H9 (cell line): Measurements from ENCODE around the gene MLST8. TPM values are rescaled to one million over a fixed set of nuclear protein-coding genes. Genes with fewer than 3 reads are reported as not detected.

Experiments
- DNase-seq: peaks from one replicate; pipeline ENCODE4 v3.0.0-alpha.2; 2017
- H2AFZ ChIP-seq: one replicate; pipeline ENCODE4 v1.6.1; 2013; ENCODE audit warnings: mild to moderate bottlenecking, low read length, control low read depth, moderate library complexity
- H2AK5ac ChIP-seq: 2 replicates; pipeline ENCODE4 v1.6.1; 2013; ENCODE audit warnings: low read length, control low read depth, mixed read lengths; ENCODE audit not compliant: insufficient read length
- H2BK120ac ChIP-seq: one replicate; pipeline ENCODE4 v1.6.1; 2013; ENCODE audit warnings: low read depth, mild to moderate bottlenecking, low read length, control low read depth, inconsistent platforms; ENCODE audit not compliant: poor library complexity, severe bottlenecking
- H2BK12ac ChIP-seq: 2 replicates; pipeline ENCODE4 v1.6.1; 2013; ENCODE audit warnings: low read length, control low read depth, mixed read lengths, low read depth; ENCODE audit not compliant: insufficient read length
- H2BK15ac ChIP-seq: 2 replicates; pipeline ENCODE4 v1.6.1; 2013; ENCODE audit warnings: low read depth, low read length, control low read depth
- H2BK20ac ChIP-seq: one replicate; pipeline ENCODE4 v1.6.1; 2013; ENCODE audit warnings: low read depth, mild to moderate bottlenecking, low read length, control low read depth, inconsistent platforms; ENCODE audit not compliant: poor library complexity, severe bottlenecking
- H2BK5ac ChIP-seq: 2 replicates; pipeline ENCODE4 v1.6.1; 2013; ENCODE audit warnings: low read length, control low read depth, mixed read lengths; ENCODE audit not compliant: insufficient read length
- H3K14ac ChIP-seq: 2 replicates; pipeline ENCODE4 v1.6.1; 2013; ENCODE audit warnings: low read length, control low read depth; ENCODE audit not compliant: insufficient read depth
- H3K18ac ChIP-seq: 2 replicates; pipeline ENCODE4 v1.6.1; 2013; ENCODE audit warnings: low read depth, mild to moderate bottlenecking, mixed read lengths, low read length, control low read depth; ENCODE audit not compliant: insufficient read length
- H3K23ac ChIP-seq: 2 replicates; pipeline ENCODE4 v1.6.1; 2013; ENCODE audit warnings: low read length, control low read depth, mixed read lengths, low read depth; ENCODE audit not compliant: insufficient read length
- H3K23me2 ChIP-seq: 2 replicates; pipeline ENCODE4 v1.6.1; 2013; ENCODE audit warnings: low read depth, mild to moderate bottlenecking, mixed read lengths, low read length, control low read depth; ENCODE audit not compliant: insufficient read length, poor library complexity, severe bottlenecking
- H3K27ac ChIP-seq: 2 replicates; pipeline ENCODE4 v1.5.1; 2013; ENCODE audit warnings: low read length, control low read depth, mixed read lengths, low read depth; ENCODE audit not compliant: insufficient read length
- H3K27me3 ChIP-seq: 2 replicates; pipeline ENCODE4 v1.6.1; 2013; ENCODE audit warnings: low read length, control low read depth, inconsistent platforms; ENCODE audit not compliant: insufficient read depth
- H3K4ac ChIP-seq: 2 replicates; pipeline ENCODE4 v1.6.1; 2013; ENCODE audit warnings: low read depth, mild to moderate bottlenecking, control low read depth, inconsistent platforms, low read length, moderate library complexity
- H3K4me1 ChIP-seq: 2 replicates; pipeline ENCODE4 v1.6.1; 2013; ENCODE audit warnings: low read length, control low read depth, inconsistent platforms; ENCODE audit not compliant: insufficient read depth
- H3K4me2 ChIP-seq: 2 replicates; pipeline ENCODE4 v1.6.1; 2013; ENCODE audit warnings: low read length, control low read depth, mixed read lengths; ENCODE audit not compliant: insufficient read length, insufficient read depth
- H3K56ac ChIP-seq: 2 replicates; pipeline ENCODE4 v1.6.1; 2013; ENCODE audit warnings: low read depth, mild to moderate bottlenecking, mixed read lengths, low read length, control low read depth; ENCODE audit not compliant: insufficient read length
- H3K79me1 ChIP-seq: 2 replicates; pipeline ENCODE4 v1.6.1; 2013; ENCODE audit warnings: low read depth, mild to moderate bottlenecking, moderate library complexity, low read length, control low read depth, inconsistent platforms; ENCODE audit not compliant: insufficient read depth, poor library complexity, severe bottlenecking
- H3K79me2 ChIP-seq: 2 replicates; pipeline ENCODE4 v1.6.1; 2013; ENCODE audit warnings: low read length, control low read depth, inconsistent platforms; ENCODE audit not compliant: insufficient read depth
- H3K9ac ChIP-seq: 2 replicates; pipeline ENCODE4 v1.6.1; 2013; ENCODE audit warnings: low read length, control low read depth, mixed read lengths; ENCODE audit not compliant: insufficient read length; ENCODE audit errors: extremely low read depth
- H3K9me3 ChIP-seq: one replicate; pipeline ENCODE4 v1.6.1; 2013; ENCODE audit warnings: low read depth, low read length, inconsistent platforms; ENCODE audit not compliant: control insufficient read depth
- H3T11ph ChIP-seq: one replicate; pipeline ENCODE4 v1.6.1; 2013; ENCODE audit warnings: mild to moderate bottlenecking, low read length, control low read depth, inconsistent platforms
- H4K20me1 ChIP-seq: one replicate; pipeline ENCODE4 v1.6.1; 2013; ENCODE audit not compliant: control insufficient read depth, insufficient read length, insufficient read depth
- H4K5ac ChIP-seq: 2 replicates; pipeline ENCODE4 v1.6.1; 2013; ENCODE audit warnings: low read depth, mild to moderate bottlenecking, mixed read lengths, low read length, control low read depth; ENCODE audit not compliant: insufficient read length
- H4K8ac ChIP-seq: replicated peaks from 2 replicates; pipeline ENCODE4 v1.6.1; 2013; ENCODE audit warnings: low read length, control low read depth, mixed read lengths, low read depth; ENCODE audit not compliant: insufficient read length
- H4K91ac ChIP-seq: 2 replicates; pipeline ENCODE4 v1.6.1; 2013; ENCODE audit warnings: low read depth, mild to moderate bottlenecking, moderate library complexity, mixed read lengths, low read length, control low read depth; ENCODE audit not compliant: insufficient read length
- H3K27ac Mint-ChIP-seq, 3 experiments: 2 replicates in 2 of 3; 3 replicates in 1 of 3; pipeline ENCODE4 v1.8.0; 2020 to 2021; ENCODE audit warnings: mixed read lengths in 3 of 3, mild to moderate bottlenecking in 1 of 3, moderate library complexity in 1 of 3
- H3K27me3 Mint-ChIP-seq: 2 replicates; pipeline ENCODE4 v1.8.0; 2021; ENCODE audit warnings: low read depth, mild to moderate bottlenecking, moderate library complexity, mixed read lengths
- H3K36me3 Mint-ChIP-seq, 3 experiments: 2 replicates in 2 of 3; 3 replicates in 1 of 3; pipeline ENCODE4 v1.8.0; 2020 to 2021; ENCODE audit warnings: low read depth in 3 of 3, mixed read lengths in 3 of 3; ENCODE audit not compliant: insufficient read depth in 1 of 3
- H3K4me1 Mint-ChIP-seq, 2 experiments: 2 replicates each; pipeline ENCODE4 v1.8.0; 2020; ENCODE audit warnings: mixed read lengths in 2 of 2
- H3K4me3 Mint-ChIP-seq, 2 experiments: 2 replicates in 1 of 2; 3 replicates in 1 of 2; pipeline ENCODE4 v1.8.0; 2020 to 2021; ENCODE audit warnings: mild to moderate bottlenecking in 2 of 2, mixed read lengths in 2 of 2, moderate library complexity in 1 of 2
- H3K9me3 Mint-ChIP-seq, 2 experiments: 2 replicates in 1 of 2; 3 replicates in 1 of 2; pipeline ENCODE4 v1.8.0; 2020; ENCODE audit warnings: mild to moderate bottlenecking in 2 of 2, mixed read lengths in 2 of 2, moderate library complexity in 1 of 2
- CTCF ChIP-seq: fragments of 200-600 bp; sonication (generic); conservative IDR thresholded peaks from 3 replicates; pipeline ENCODE4 v1.8.0; 2021; ENCODE audit warnings: antibody characterized with exemption, mild to moderate bottlenecking
- WGBS: extraction: QIAGEN DNeasy Blood & Tissue Kit; methylation state at CpG from one replicate; pipeline ENCODE4 v1.1.7; 2013; ENCODE audit warnings: missing lambda C conversion rate, low lambda C conversion rate, mixed read lengths; ENCODE audit not compliant: insufficient read length; ENCODE audit errors: extremely low coverage; 5-methylcytosine and 5-hydroxymethylcytosine counted together
- total RNA-seq: library from RNA; stranded (reverse); gene quantifications from 2 replicates; pipeline ENCODE4 v1.2.1, GENCODE V29; 2021

The MLST8 gene
- total RNA-seq, 1 experiment from 2014 or later = 74.5 TPM

- Histone ChIP-seq H2AFZ (no peak overlapping the region), H2BK12ac (no peak overlapping the region), H3K9me3 (no peaks in the 10 kb centered on the region), H3K27me3 (no peaks in the 10 kb centered on the region), H3K79me1 (no peaks in the 10 kb centered on the region), H3K4me1 (no peaks in the 10 kb centered on the region), H2BK20ac (no peak overlapping the region), H4K5ac (no peak overlapping the region), H3K4ac (no peak overlapping the region), H3T11ph (no peak overlapping the region), H2BK15ac (no peak overlapping the region), H4K8ac (no peak overlapping the region), H3K79me2 (no peaks in the 10 kb centered on the region), H3K14ac (no peak overlapping the region), H2AK5ac (no peak overlapping the region), H3K18ac (no peak overlapping the region), H3K27ac (no peak overlapping the region), H3K4me2 (no peak overlapping the region), H2BK120ac (no peak overlapping the region), H4K20me1 (no peaks in the 10 kb centered on the region), H3K23me2 (peaks cover 4% of the 10 kb centered on the region), H3K23ac (no peak overlapping the region), H3K9ac (no peak overlapping the region), H2BK5ac (no peak overlapping the region), H4K91ac (no peak overlapping the region), H3K56ac (no peak overlapping the region)
- Mint-ChIP-seq H3K27me3 (no peaks in the 10 kb centered on the region), H3K9me3 (no peaks in the 10 kb centered on the region), H3K4me3 (no peak overlapping the region), H3K4me1 (peaks cover 3 to 7% of the 10 kb centered on the region in 2 experiments), H3K27ac (no peak overlapping the region), H3K36me3 (peaks cover 6 to 33% (median 30%) of the 10 kb centered on the region in 3 experiments)
- no peak for TF ChIP-seq CTCF
- DNase-seq = no peak
- WGBS = no CpG with 5 or more reads among the region's 50 CpGs
Observed at GRCh38 chr16:2179107-2179501, 26.1 kb upstream of the MLST8 start.
